Neural crest cell (in vitro differentiated cells): ENCODE measurements around the gene NIN. TPM values are rescaled to one million over a fixed set of nuclear protein-coding genes. Genes with fewer than 3 reads are reported as not detected.
A peak's percentile ranks its signal among the peaks of the same experiment; 100 is the strongest.

Source experiments
- DNase-seq: peaks from one replicate; pipeline ENCODE4 v3.0.0; 2021; ENCODE audit warnings: low read depth, mixed read lengths, low spot score
- H3K27ac Mint-ChIP-seq: one replicate; pipeline ENCODE4 v1.8.0; 2021; ENCODE audit warnings: mild to moderate bottlenecking, mixed read lengths; ENCODE audit not compliant: unreplicated experiment
- H3K27me3 Mint-ChIP-seq: 2 replicates; pipeline ENCODE4 v1.8.0; 2021; ENCODE audit warnings: low read depth, mild to moderate bottlenecking, mixed read lengths
- H3K36me3 Mint-ChIP-seq: 2 replicates; pipeline ENCODE4 v1.8.0; 2021; ENCODE audit warnings: low read depth, mild to moderate bottlenecking, mixed read lengths
- H3K4me1 Mint-ChIP-seq: 2 replicates; pipeline ENCODE4 v1.8.0; 2021; ENCODE audit warnings: mixed read lengths
- H3K4me3 Mint-ChIP-seq: one replicate; pipeline ENCODE4 v1.8.0; 2021; ENCODE audit warnings: mild to moderate bottlenecking, mixed read lengths
- H3K9me3 Mint-ChIP-seq: 2 replicates; pipeline ENCODE4 v1.8.0; 2021; ENCODE audit warnings: mixed read lengths
- CTCF ChIP-seq: fragments of 200-600 bp; sonication (generic); conservative IDR thresholded peaks from 2 replicates; pipeline ENCODE4 v1.5.0; 2021; ENCODE audit warnings: antibody characterized with exemption, mild to moderate bottlenecking
- total RNA-seq: library from RNA; stranded (reverse); gene quantifications from 2 replicates; pipeline ENCODE4 v1.2.1, GENCODE V29; 2021

NIN gene
- total RNA-seq, 1 donor from 2014 or later, result 94.9 TPM

DNA sequence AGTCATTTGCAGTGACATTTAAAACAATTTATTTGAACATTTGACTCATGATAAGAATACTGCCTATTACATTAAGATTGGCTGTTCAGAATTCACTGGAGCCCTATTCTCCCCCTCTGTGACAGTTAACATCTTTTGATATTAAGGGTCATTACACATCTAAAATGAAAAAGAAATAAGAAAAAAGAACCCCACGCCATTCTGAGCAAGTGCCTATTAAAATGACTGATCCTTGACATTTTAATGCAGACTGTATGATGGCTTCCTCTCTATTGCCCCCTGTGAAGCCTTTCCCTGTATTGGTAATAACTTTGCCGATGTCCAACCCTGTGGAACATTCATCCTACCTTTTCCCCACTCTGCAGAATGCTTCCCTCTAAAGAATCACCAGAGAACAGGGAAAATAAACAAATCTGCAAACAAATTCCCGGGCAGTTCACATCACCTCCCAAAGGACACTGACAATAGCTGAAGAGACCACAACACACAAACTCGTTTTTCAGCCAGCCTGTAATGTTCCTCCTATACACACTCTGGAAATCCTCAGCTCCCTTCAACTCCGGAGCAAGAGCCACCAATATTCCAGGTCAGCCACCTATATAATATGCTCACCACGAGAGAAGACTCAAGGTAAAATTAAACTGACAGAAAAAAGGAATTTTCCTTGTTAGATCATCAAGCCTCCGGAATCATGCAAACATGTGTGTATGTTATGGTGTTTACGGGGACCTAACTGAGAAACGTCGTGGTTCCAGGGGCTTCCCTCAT, 2.1 kb downstream of the NIN start:
- peaks cover 11% of the 10 kb centered on the region for H3K27me3 Mint-ChIP-seq
- no peak overlapping the region for H3K27ac Mint-ChIP-seq
- H3K4me3 Mint-ChIP-seq, result peak overlapping the region; percentile 94
- H3K9me3 Mint-ChIP-seq, result no peaks in the 10 kb centered on the region
- no peaks in the 10 kb centered on the region for H3K36me3 Mint-ChIP-seq
- no peak for TF ChIP-seq CTCF
- H3K4me1 Mint-ChIP-seq, result peaks cover 68% of the 10 kb centered on the region
- DNase-seq, result no peak

GRCh38 chr14:50826681-50827080, 4.3 kb downstream of the NIN start:
- no peaks in the 10 kb centered on the region for H3K27me3 Mint-ChIP-seq
- peaks cover 79% of the 10 kb centered on the region for H3K4me1 Mint-ChIP-seq
- TF ChIP-seq CTCF, result no peak
- H3K4me3 Mint-ChIP-seq, result peak overlapping the region; percentile 72
- peaks cover 5% of the 10 kb centered on the region for H3K36me3 Mint-ChIP-seq
- DNase-seq, result no peak
- H3K9me3 Mint-ChIP-seq, result no peaks in the 10 kb centered on the region
- no peak overlapping the region for H3K27ac Mint-ChIP-seq

- H3K27me3 Mint-ChIP-seq, result no peaks in the 10 kb centered on the region
- H3K4me3 Mint-ChIP-seq, result peak overlapping the region; percentile 28
- peaks cover 9% of the 10 kb centered on the region for H3K36me3 Mint-ChIP-seq
- no peak overlapping the region for H3K27ac Mint-ChIP-seq
- no peak for TF ChIP-seq CTCF
- DNase-seq, result no peak
- no peaks in the 10 kb centered on the region for H3K9me3 Mint-ChIP-seq
- H3K4me1 Mint-ChIP-seq, result peaks cover 86% of the 10 kb centered on the region
Measured at GRCh38 chr14:50825307-50825706, 5.7 kb downstream of the NIN start.

- H3K27ac Mint-ChIP-seq, result no peak overlapping the region
- no peaks in the 10 kb centered on the region for H3K27me3 Mint-ChIP-seq
- H3K4me1 Mint-ChIP-seq, result peaks cover 80% of the 10 kb centered on the region
- DNase-seq, result no peak
- TF ChIP-seq CTCF, result no peak
- H3K9me3 Mint-ChIP-seq, result no peaks in the 10 kb centered on the region
- peaks cover 15% of the 10 kb centered on the region for H3K36me3 Mint-ChIP-seq
- H3K4me3 Mint-ChIP-seq, result no peak overlapping the region
Measured at GRCh38 chr14:50823762-50824636, 7.0 kb downstream of the NIN start.

DNA sequence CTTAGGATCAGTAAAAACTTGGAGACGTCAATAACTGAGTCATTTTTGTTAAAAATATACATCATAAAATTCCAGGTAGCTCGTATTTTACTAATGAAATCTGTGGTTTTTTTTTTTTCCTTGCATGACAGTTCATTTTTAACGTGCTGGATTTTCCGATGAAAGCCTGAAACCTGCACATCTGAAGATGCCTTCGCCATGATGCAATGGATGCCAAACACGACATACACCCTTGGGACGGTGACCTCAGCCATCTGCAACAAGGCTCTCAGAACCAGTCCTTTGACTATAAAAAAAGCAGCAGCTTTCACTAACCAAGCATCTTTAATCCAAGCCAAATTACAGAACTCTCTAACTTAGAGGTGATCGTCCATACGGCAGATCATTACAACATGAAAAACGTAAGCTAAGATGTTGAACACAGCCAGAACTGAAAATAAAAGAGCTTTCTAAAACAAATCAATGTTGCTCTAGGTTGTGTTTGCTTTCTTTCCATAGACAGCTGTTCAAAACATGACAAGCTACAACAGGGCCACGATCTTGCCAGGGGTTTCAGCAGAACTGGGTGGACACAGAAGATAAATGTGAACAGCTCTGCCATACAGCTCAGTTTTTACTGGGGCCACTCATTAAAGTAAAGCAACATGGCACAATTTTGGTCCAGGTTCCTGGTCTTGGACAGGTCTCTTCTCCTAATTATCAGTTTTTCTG, 7.8 kb downstream of the NIN start:
- TF ChIP-seq CTCF, result no peak
- Mint-ChIP-seq H3K27ac (peak overlapping the region; percentile 87), H3K27me3 (no peaks in the 10 kb centered on the region), H3K36me3 (peaks cover 18% of the 10 kb centered on the region), H3K4me1 (peaks cover 72% of the 10 kb centered on the region), H3K4me3 (peak overlapping the region; percentile 35), H3K9me3 (no peaks in the 10 kb centered on the region)
- no peak for DNase-seq
